Erythroblast (primary cell): ENCODE results near the gene RAB3GAP1.
A peak's percentile ranks its signal among the peaks of the same experiment; 100 is the strongest.

Source experiments
- DNase-seq, 2 experiments: peaks; one replicate each; lab custom pipeline; 2025; lab: John Stamatoyannopoulos, UW
- GATA1 ChIP-seq: IDR thresholded peaks from 2 replicates; pipeline ENCODE4 v1.6.1; 2011; ENCODE audit warnings: low read depth, mild to moderate bottlenecking, control low read depth, low read length, moderate library complexity
- POLR2A ChIP-seq: IDR thresholded peaks from 2 replicates; pipeline ENCODE4 v1.6.1; 2011; ENCODE audit warnings: mild to moderate bottlenecking, low read length

RAB3GAP1 gene

DNA sequence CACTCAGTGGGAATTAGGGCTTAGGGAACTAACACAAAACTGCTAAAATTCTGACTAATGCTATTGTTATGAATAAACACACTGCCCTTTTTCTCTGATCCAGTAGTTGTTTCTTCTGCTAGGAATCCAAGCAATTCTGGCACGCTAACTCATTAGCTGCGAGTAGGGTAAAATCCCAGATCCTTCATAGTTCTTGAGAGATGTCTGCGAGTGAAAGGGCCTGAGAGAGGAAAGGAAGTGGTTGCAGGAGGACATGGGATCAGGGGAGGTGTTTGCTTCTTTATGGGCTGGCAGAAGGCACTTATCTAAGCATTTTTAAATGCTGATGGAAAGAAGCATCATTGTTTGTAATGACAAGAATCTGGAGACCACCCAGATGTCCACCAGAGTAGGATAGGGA is 14.3 kb upstream of the RAB3GAP1 start:
- TF ChIP-seq POLR2A (no peak), GATA1 (no peak)
- no peak for DNase-seq

DNA sequence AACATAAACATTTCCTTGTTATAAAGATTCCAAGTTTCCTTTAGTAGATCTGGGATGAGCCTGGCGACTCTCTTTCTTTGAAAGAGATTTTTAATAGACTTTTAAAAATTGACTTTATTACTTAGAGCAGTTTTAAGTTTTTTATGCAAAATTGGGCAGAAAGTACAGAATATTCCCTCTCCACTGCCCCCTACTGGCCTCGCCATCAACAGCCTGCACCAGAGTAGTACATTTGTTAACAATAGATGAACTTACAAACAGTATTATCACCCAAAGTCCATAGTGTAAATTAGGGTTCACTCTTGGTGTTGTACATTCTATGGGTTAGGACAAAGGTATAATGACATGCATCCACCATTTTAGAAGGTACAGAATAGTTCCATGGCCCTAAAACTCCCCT is 8.7 kb upstream of the RAB3GAP1 start:
- DNase-seq = peak; percentile 21 to 50

DNA sequence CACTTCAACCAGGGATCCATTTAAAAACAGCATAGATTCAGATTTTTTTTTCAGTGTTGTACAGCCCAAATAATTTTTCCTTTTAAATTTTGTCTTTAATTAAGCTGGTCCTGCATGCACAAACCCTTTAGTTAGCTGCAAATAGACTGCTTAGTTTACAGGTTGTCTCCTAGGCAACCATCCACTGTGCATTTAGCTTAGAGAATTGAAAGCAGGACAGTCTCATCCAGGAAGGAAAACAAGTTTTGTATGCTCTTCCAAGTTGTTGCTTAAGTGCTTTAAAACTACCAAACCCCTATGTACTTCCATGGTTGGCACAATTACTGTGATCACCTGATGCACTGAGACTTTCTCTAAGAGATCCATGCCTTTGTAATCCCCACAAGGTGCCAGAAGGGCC is 4.8 kb upstream of the RAB3GAP1 start, which contains the start of gene MAP3K19:
Gene MAP3K19 (minus strand): TSS at position 148 of the 400 bp plus-strand sequence. CDS start 22,800 bp downstream, outside the sequence.
- TF ChIP-seq GATA1 = no peak
- TF ChIP-seq POLR2A = no peak
- DNase-seq = no peak

More for the DNA sequence above, 8.7 kb upstream of the RAB3GAP1 start:
- TF ChIP-seq POLR2A = no peak

DNA sequence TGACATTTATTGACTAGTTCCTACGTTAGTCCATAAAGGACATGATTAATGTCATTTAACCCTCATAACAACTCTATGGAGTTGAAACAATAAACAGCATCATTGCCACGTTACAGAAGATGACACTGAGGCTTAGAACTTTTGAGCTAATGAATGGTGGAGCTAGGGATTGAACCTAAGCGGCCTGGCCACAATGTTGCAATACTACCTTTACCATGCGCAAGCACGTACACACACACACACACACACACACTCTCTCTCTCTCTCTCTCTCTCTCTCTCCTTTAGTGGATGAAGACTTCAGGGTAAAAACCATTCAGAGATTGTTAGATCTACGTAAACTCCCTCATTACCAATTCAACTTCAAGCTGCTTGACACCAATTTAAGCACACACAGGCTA is 4.0 kb upstream of the RAB3GAP1 start:
- TF ChIP-seq GATA1 = no peak
- TF ChIP-seq POLR2A = no peak
- DNase-seq = no peak

DNA sequence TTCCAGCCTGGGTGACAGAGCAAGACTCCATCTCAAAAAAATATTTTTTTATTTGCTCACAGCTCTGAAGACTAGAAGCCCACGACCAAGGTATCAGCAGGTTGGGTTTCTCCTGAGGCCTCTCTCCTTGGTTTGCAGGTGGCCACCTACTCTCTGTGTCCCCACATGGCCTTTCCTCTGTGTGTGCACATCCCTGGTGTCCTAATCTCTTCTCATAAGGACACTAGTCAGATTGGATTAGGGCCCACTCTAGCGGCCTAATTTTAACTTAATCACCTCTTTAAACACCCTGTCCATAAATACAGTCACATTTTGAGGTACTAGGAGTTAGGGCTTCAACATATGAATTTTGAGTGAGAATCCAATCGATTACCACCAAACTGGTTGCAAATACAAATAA is 2.0 kb upstream of the RAB3GAP1 start:
- no peak for DNase-seq
- TF ChIP-seq GATA1 = no peak

DNA sequence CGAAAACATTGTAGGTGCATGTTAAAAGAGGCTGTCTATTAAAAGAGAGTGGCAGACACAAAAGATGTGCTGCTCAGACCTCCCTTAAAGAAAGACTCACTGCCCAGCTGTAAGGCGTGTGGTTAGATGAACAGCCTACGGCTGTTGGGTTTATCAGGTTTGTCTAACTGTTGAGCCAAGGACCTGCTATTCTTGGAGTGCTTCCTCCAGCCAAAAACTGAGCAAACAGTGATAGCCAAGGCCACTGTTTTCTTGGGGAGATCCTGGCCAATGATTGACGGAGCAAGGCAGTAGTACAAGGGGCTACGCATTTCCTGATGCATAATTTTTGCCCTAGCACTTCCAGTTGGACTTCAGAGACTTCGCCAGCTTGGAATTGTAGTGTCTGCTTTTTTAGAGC is 1.4 kb upstream of the RAB3GAP1 start:
- TF ChIP-seq POLR2A (no peak), GATA1 (no peak)
- DNase-seq = peak in 1 of 2 experiments; percentile 2

DNA sequence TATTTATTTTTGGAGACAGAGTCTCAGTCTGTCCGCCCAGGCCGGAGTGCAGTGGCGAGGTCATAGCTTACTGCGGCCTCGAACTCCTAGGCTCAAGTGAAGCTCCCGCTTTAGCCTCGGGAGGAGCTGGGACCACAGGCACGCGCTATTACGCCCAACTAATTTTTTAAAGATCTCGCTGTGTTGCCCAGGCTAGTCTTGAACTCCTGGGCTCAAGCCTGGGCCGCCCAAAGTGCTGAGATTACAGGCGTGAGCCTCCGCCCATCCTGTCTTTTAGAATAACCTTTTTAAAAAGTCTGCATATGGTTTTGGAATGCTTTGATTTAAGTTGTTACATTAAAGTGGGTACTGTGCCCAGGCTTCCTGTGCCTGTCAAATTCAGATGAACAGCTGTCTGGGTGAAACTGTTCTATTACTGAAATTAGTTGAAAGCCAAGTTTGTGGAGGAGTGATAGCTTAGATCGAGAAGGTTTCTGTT is 944 bp downstream of the RAB3GAP1 start:
- no peak for TF ChIP-seq GATA1
- no peak for TF ChIP-seq POLR2A
- DNase-seq = peak in 1 of 2 experiments; percentile 26

DNA sequence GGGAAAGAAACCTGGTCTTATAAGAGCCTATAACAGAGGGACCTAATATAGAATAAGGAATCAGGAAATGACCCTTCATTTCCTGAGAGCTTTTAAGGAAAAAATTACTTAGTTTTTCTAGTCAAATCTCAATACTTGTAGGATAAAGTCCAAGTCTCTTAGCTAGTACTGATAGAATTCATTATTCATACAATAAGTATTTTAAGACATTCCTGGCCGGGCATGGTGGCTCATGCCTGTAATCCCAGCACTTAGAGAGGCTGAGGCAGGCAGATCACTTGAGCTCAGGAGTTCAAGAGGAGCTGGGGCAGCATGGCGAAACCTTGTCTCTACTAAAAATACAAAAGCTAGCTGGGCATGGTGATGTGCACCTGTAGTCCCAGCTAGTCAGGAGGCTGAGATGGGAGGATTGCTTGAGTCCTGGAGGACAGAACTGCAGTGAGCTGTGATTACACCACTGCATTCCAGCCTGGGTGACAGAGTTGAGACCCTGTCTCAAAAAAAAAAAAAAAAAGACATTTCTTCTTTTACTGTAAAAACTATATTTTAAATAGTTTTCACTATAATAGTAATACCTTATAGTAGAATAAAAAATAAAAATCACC is 3.2 kb downstream of the RAB3GAP1 start:
- no peak for TF ChIP-seq POLR2A
- TF ChIP-seq GATA1 = no peak
- no peak for DNase-seq

DNA sequence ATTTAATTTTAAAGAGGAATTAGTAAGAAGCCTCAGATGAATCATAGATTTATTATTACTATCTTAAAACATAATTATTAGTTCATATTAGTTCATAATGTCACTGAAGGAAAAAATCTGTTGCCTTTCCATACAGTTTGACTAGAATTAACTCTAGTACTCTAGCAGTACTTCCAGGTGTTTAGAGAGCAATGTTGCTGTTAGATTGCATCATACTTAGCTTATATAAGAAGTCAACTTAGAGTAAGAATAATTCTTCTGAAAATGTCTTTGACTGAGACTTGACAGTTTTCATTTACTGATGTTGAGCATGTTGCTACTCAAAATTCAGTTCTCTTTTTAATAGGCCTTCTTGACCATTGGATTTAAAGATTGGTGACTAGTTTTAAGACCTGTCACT is 4.7 kb downstream of the RAB3GAP1 start:
- peak; percentile 34 to 62 for DNase-seq
- TF ChIP-seq GATA1 (no peak), POLR2A (no peak)

DNA sequence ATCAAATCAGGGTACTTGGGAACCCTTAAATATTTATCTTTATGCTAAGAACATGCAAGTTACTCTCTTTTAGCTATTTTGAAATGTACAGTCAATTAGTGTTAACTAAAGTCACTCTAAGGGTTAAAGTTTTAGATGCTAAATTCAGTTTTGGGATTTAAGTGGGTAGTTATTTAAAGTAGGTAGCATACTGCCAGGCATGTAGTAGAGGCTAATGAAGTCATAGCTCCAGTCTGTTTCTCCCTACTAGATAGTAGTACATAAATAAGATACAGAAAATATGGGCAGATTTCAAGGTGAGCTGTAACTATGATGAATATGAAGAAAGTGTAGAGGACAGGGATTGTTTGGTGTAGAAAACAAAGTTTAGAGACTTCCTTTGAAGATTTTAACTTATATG is 7.5 kb downstream of the RAB3GAP1 start:
- no peak for DNase-seq
- TF ChIP-seq POLR2A (no peak), GATA1 (no peak)

DNA sequence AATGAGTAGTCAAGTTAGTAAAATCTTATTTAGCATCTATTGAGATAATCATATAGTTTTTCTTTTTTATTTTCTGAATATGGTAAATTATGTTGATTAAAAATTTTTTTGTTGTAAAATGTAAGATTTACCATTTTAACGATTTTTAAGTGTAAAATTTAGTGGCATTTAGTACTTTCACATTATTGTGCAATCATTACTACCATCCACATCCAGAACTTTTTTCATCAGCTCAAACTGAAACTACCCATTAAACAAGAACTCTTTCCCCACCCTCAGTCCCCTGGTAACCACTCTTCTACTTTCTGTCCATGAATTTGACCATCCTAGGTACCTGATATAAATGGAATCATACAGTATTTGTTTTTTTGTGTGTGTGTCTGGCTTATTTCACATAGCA is 11.1 kb downstream of the RAB3GAP1 start:
- TF ChIP-seq POLR2A = no peak
- TF ChIP-seq GATA1 = no peak
- no peak for DNase-seq

DNA sequence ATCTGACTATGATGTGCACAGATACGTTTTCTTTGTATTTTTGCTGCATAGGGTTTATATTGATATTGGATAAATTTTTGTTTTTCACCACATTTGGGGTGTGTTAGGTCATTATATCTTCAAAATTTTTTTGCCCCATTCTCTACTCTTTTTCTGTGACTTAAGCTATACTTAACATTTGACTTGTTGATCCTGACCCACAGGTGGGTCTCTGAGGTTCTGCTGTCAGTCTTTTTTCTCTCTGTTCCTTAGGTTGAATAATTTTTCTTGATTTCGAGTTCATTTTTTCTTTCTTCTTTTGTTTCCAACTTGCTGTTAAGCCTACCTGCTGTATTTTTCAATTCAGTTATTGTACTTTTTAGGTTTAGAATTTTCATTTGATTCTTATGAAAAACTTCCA is 12.1 kb downstream of the RAB3GAP1 start:
- TF ChIP-seq GATA1 = no peak
- TF ChIP-seq POLR2A = no peak
- DNase-seq = no peak

DNA sequence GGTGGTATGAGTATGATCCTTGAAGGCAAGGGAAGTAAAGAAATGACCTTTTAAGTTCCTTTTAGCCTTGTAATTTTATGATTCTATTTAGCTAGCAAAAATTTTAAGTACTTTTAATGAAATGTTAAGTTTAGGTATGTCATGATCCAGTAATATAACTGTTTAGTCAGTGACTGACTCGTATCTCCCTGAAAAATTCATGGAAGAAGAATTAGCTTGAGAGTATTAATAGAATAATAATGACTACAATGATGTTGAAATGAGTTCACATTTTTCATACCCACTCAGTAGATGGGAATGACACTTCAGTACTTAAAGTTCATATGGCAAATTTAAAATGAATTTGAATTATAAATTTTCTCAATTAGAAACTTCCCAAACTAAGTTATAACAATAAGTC is 14.6 kb downstream of the RAB3GAP1 start:
- TF ChIP-seq GATA1 = no peak
- TF ChIP-seq POLR2A = no peak

DNA sequence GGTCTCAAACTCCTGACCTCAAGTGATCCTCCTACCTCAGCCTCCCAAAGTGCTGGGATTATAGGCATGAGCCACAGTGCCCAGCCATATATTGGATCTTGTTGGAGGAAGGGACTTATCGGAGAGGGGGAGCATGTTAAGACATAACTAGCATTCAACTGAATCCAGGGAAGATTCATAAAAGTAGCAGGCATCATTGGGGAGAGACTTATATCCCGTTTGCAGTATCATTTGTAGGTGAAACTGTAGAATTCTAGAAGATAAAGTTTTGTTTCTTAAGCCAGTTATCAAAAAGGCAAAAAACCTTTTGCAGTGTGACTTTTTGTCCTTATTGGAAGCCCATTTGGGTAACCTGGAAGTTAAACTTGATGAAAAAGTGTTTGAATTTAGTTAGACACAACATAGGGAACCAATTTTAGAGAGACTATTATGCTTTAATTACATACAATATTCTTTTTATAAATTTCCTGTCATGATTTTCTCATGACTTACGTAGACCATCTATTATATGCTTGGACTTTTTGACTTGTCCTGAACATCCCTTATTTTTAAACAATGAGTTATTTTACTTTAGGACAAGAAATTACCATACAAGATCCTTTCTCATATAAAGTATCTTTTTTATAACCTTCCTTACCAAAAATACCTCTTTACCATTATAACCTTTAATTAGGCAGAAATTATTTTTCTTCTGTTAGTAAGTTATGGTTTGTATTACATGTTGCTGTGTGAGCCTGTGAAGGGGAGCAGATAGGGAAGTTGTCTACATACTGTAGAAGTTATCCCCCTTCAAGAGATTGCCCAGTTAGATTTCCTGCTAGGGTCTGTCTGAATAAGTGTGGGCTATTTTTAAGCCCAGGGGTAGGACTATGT is 20.3 kb downstream of the RAB3GAP1 start:
- TF ChIP-seq GATA1 (no peak), POLR2A (no peak)
- peak; percentile 44 to 51 for DNase-seq

More for the DNA sequence above, 14.6 kb downstream of the RAB3GAP1 start:
- no peak for DNase-seq
